Measurements from ENCODE around the gene FIG4.

FIG4 gene

GRCh38 chr6:109690737-109691621 is at the start of gene FIG4, which contains the start of gene AK9:
Gene FIG4 (plus strand): TSS chr6:109691296. CDS start chr6:109691436, 140 bp downstream.
Gene AK9 (minus strand): TSS chr6:109691202. CDS start chr6:109675745, 15,457 bp downstream.
- Histone ChIP-seq H3K4me1 (peaks cover 0 to 30% (median 19%) of the 10 kb centered on the region in 4 donors), H3K27ac (peak within 1 kb of the TSS; percentile 88 to 93), H3K4me3 (peak within 1 kb of the TSS; percentile 72 to 82), H3K36me3 (peaks cover 0 to 5% (median 4%) of the 10 kb centered on the region in 3 donors), H3K9me3 (no peaks in the 10 kb centered on the region), H3K27me3 (no peaks in the 10 kb centered on the region)
- intact Hi-C loops (cut with DNase I; ENCODE audit: low total_unique reads), result loop anchor here (10.0 kb wide), 2 partner anchors 1124 to 1184 kb away; partner anchors contain the start of genes AMD1 and CDK19
- DNase-seq, result peak; percentile 96 to 97
- TF ChIP-seq CTCF (IDR thresholded peaks at IDR 0.05), result peak in 1 of 2 experiments; percentile 26

- H3K27ac ChIP-seq, result no peak overlapping the region
- H3K4me1 ChIP-seq, result no peaks in the 10 kb centered on the region
- TF ChIP-seq CTCF (IDR thresholded peaks at IDR 0.05), result no peak
- peaks cover 18 to 45% (median 32%) of the 10 kb centered on the region in 3 donors for H3K36me3 ChIP-seq
- DNase-seq, result no peak
- no peaks in the 10 kb centered on the region for H3K27me3 ChIP-seq
- no peaks in the 10 kb centered on the region for H3K9me3 ChIP-seq
- no peak overlapping the region for H3K4me3 ChIP-seq
- intact Hi-C loops (cut with DNase I; ENCODE audit: low total_unique reads), result no loop called here
Measured at GRCh38 chr6:109644131-109644530, 47.0 kb upstream of the FIG4 start.

GRCh38 chr6:109653264-109653663 is 37.8 kb upstream of the FIG4 start:
- Histone ChIP-seq H3K27ac (no peak overlapping the region), H3K9me3 (no peaks in the 10 kb centered on the region), H3K4me1 (no peaks in the 10 kb centered on the region), H3K4me3 (no peak overlapping the region), H3K27me3 (no peaks in the 10 kb centered on the region), H3K36me3 (peaks cover 0 to 17% (median 4%) of the 10 kb centered on the region in 3 donors)
- no peak for DNase-seq
- intact Hi-C loops (cut with DNase I; ENCODE audit: low total_unique reads), result no loop called here
- no peak for TF ChIP-seq CTCF (IDR thresholded peaks at IDR 0.05)

GRCh38 chr6:109655761-109656262 is 35.3 kb upstream of the FIG4 start:
- no peak overlapping the region for H3K27ac ChIP-seq
- no peak for TF ChIP-seq CTCF (IDR thresholded peaks at IDR 0.05)
- no peaks in the 10 kb centered on the region for H3K27me3 ChIP-seq
- peaks cover 0 to 18% (median 5%) of the 10 kb centered on the region in 3 donors for H3K36me3 ChIP-seq
- H3K4me3 ChIP-seq, result no peak overlapping the region
- intact Hi-C loops (cut with DNase I; ENCODE audit: low total_unique reads), result no loop called here
- no peaks in the 10 kb centered on the region for H3K4me1 ChIP-seq
- no peaks in the 10 kb centered on the region for H3K9me3 ChIP-seq
- no peak for DNase-seq

- no peak for DNase-seq
Measured at GRCh38 chr6:109660526-109661320, 30.4 kb upstream of the FIG4 start.

More at GRCh38 chr6:109660526-109661320, 30.4 kb upstream of the FIG4 start:
- no peaks in the 10 kb centered on the region for H3K27me3 ChIP-seq
- no peaks in the 10 kb centered on the region for H3K4me1 ChIP-seq
- H3K4me3 ChIP-seq, result no peak overlapping the region
- no peaks in the 10 kb centered on the region for H3K9me3 ChIP-seq
- no peak overlapping the region for H3K27ac ChIP-seq
- peaks cover 0 to 26% (median 5%) of the 10 kb centered on the region in 3 donors for H3K36me3 ChIP-seq
- no peak for TF ChIP-seq CTCF (IDR thresholded peaks at IDR 0.05)
- intact Hi-C loops (cut with DNase I; ENCODE audit: low total_unique reads), result no loop called here
